Fibroblast of lung (primary cell): ENCODE results near the gene UQCRQ.

ENCODE experiments used
- EZH2 ChIP-seq: IDR thresholded peaks from 2 replicates; pipeline ENCODE4 v1.5.1; 2012; ENCODE audit warnings: low read length, control low read depth, mild to moderate bottlenecking; ENCODE audit errors: missing control alignments
- TF ChIP-seq, protein P1 (sequence below), 2 donors: IDR thresholded peaks in 1 of 2; conservative IDR thresholded peaks in 1 of 2; 1 replicate in 1 of 2; 2 replicates in 1 of 2; pipeline ENCODE4 v1.5.1; 2011 to 2012; ENCODE audit warnings: low read length in 2 of 2, control low read depth in 1 of 2, inconsistent platforms in 1 of 2, low read depth in 1 of 2, mild to moderate bottlenecking in 1 of 2

GRCh38 chr5:132866342-132867045 is at the start of gene UQCRQ, which contains the start of gene GDF9:
- TF ChIP-seq, protein P1, sequence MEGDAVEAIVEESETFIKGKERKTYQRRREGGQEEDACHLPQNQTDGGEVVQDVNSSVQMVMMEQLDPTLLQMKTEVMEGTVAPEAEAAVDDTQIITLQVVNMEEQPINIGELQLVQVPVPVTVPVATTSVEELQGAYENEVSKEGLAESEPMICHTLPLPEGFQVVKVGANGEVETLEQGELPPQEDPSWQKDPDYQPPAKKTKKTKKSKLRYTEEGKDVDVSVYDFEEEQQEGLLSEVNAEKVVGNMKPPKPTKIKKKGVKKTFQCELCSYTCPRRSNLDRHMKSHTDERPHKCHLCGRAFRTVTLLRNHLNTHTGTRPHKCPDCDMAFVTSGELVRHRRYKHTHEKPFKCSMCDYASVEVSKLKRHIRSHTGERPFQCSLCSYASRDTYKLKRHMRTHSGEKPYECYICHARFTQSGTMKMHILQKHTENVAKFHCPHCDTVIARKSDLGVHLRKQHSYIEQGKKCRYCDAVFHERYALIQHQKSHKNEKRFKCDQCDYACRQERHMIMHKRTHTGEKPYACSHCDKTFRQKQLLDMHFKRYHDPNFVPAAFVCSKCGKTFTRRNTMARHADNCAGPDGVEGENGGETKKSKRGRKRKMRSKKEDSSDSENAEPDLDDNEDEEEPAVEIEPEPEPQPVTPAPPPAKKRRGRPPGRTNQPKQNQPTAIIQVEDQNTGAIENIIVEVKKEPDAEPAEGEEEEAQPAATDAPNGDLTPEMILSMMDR (conservative IDR thresholded peaks at IDR 0.05 in 1 of 2, IDR thresholded peaks at IDR 0.05 in 1 of 2; ENCODE audit: low read depth in 1 of 2, low read length in 2 of 2), result peak in 1 of 2 donors; percentile 31
- TF ChIP-seq EZH2, result no peak
